Posterior cingulate gyrus (tissue), 11 donors: ENCODE results near the gene PTPRK.
A peak's percentile ranks its signal among the peaks of the same experiment; 100 is the strongest.

Experiments used
- DNase-seq, 10 donors: peaks; one replicate each; pipeline versions ENCODE4 v3.0.0 to v3.0.0-alpha.2; 2020 to 2021; ENCODE audit warnings: mixed read lengths in 3 of 10
- intact Hi-C: fragments of 100-400 bp; cut with DNase I; formaldehyde crosslinking; loops from one replicate; pipeline ENCODE4 v1.15.1; 2023

The PTPRK gene

GRCh38 chr6:128225612-128226011 is 294.8 kb downstream of the PTPRK start:
- intact Hi-C loops, result no loop called here

DNA sequence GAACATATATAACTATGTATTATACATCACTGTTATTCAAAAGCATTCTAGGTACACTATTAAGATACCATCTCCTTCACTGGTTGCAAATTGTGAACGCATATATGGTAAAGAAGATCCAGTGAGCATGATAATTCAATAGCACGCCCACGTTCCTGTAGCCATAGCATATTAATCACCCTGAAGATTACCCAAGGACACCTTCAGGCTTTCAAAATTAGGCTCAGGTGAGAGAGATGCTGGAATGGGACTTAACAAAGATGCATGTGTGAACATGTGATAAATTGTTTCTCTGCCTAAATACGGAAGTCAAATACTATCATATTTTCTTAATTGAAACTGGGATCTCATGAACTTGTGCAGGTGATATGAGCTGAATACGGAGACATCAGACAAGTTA is 303.5 kb downstream of the PTPRK start:
- no peak for DNase-seq
- intact Hi-C loops, result no loop called here

More at GRCh38 chr6:128225612-128226011, 294.8 kb downstream of the PTPRK start:
- no peak for DNase-seq

DNA sequence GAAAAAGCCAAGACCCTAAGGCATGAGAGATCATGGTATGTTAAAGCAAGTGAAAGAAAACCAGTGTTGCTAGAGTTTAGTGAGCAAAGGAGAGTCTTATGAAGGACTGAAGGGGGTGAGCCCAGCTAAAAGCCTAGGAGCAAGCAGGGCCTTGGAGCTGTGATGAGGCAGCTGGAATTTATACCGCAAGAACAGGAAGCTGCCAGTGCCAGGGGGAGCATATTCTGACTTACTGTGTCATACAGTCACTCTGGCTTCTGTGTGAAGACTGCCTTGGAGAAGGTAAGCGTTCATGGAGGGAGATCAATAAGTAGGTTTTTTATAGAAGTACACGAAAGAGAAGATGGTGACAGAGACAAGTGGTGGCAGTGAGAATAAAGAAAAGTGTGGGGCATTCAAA is 310.6 kb downstream of the PTPRK start:
- intact Hi-C loops, result no loop called here
- DNase-seq, result no peak

- intact Hi-C loops, result no loop called here
- no peak for DNase-seq
These were observed 311.4 kb downstream of the PTPRK start for GRCh38 chr6:128208851-128209580.

DNA sequence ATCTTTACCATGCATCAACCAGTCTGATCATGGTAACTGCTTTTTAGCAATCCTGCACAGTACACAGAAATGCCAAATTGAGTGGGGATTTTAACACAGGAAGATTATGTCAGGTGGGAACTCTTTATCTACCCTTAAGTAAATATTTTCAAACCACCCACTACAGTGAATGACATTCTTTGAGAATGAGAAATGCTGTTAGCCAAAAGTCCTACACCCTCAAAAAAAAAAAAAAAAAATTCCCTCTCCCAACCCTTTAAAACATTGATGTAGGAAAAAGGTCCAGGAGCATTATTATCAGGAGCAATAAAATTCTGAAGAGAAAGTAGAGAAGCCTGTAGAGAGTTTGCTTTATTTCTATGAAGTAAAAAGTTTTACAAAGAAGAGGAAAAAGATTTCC is 312.3 kb downstream of the PTPRK start:
- intact Hi-C loops, result no loop called here
- no peak for DNase-seq

DNA sequence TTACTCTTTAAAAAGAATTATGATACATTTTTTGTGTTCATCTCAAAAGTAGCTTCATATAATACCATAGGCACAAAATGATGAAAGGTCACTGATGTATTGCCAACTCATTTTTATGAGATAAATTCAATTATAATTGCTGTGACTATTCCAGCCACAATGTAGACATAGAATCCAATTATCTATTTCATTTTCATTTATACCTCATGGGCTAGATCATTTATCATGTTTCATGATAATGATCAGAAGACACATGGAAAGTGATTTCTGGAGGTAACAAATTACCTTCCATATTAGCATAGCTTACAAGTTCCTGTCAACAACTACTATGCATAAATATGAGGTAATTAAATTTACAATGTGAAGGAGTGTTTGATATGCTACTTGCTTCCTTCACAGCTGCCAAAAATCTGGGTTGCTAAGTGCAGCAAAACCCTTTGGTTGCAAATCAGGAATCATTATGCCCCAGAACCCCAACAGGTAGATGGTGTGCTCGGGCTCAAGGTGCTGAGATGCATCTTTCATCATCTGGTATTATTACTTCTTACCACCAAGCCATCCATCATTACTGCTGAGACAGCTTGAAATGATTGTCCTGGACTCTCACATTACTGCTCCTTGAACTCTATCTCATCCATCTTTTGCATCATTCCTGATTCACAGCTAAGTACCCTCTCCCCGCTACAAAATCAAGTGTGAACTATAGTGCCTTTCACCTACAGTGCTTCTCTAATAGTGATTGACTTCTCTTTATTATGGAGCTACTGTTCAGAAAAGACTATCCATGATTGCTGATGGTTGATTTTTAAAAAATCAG is 313.6 kb downstream of the PTPRK start:
- no peak for DNase-seq
- intact Hi-C loops, result no loop called here

GRCh38 chr6:128204616-128205015 is 315.8 kb downstream of the PTPRK start:
- intact Hi-C loops, result no loop called here

GRCh38 chr6:128202169-128202765 is 318.1 kb downstream of the PTPRK start:
- intact Hi-C loops, result no loop called here
- peak in 1 of 10 donors; percentile 50 for DNase-seq

More at GRCh38 chr6:128204616-128205015, 315.8 kb downstream of the PTPRK start:
- no peak for DNase-seq

GRCh38 chr6:128200789-128201188 is 319.6 kb downstream of the PTPRK start:
- no peak for DNase-seq
- intact Hi-C loops, result no loop called here

DNA sequence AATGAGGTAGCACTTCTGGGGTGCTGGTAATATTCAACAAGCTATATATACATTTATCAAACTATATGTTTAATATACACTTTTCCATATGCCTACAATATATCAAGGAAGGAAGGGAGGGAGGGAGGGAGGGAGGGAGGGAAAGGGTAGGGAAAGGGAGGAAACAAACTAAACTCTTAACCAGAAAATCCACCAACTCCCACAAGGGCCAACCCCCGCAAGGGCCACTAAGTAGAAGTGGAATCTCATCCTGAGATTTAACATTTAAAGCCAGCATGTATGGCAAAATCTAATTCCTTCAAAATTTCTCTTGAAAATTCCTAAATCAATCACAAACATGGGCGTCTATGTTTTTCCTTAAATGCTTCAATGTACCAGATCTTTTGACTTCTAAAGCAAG is 320.9 kb downstream of the PTPRK start:
- intact Hi-C loops, result no loop called here

DNA sequence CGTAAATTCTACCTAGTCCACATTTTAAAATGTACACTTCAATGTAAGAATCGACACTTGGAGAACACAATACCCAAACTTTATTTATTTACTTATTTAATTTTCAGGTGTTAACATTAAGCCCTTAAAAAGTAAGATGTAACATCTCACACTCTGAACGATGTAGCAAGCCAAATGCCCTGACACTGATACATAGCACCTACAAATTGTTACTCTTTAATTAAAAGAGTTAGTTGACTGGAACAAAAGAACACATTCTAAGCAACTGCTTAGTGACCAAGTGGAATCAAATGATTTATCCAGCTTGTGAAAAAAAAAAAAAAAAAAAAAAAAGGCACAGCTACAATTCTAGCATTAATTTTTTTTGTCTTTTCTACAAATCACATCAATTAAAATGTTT is 327.4 kb downstream of the PTPRK start:
- intact Hi-C loops, result no loop called here
- DNase-seq, result no peak

More for the DNA sequence above, 320.9 kb downstream of the PTPRK start:
- no peak for DNase-seq

- DNase-seq, result no peak
- intact Hi-C loops, result no loop called here
These were observed 331.7 kb downstream of the PTPRK start for GRCh38 chr6:128188678-128189077.

GRCh38 chr6:128186729-128187128 is 333.7 kb downstream of the PTPRK start:
- intact Hi-C loops, result no loop called here
- DNase-seq, result no peak

- DNase-seq, result no peak
- intact Hi-C loops, result no loop called here
These were observed 340.4 kb downstream of the PTPRK start for GRCh38 chr6:128179876-128180438.

- DNase-seq, result no peak
- intact Hi-C loops, result no loop called here
These were observed 345.7 kb downstream of the PTPRK start for GRCh38 chr6:128174724-128175123.

DNA sequence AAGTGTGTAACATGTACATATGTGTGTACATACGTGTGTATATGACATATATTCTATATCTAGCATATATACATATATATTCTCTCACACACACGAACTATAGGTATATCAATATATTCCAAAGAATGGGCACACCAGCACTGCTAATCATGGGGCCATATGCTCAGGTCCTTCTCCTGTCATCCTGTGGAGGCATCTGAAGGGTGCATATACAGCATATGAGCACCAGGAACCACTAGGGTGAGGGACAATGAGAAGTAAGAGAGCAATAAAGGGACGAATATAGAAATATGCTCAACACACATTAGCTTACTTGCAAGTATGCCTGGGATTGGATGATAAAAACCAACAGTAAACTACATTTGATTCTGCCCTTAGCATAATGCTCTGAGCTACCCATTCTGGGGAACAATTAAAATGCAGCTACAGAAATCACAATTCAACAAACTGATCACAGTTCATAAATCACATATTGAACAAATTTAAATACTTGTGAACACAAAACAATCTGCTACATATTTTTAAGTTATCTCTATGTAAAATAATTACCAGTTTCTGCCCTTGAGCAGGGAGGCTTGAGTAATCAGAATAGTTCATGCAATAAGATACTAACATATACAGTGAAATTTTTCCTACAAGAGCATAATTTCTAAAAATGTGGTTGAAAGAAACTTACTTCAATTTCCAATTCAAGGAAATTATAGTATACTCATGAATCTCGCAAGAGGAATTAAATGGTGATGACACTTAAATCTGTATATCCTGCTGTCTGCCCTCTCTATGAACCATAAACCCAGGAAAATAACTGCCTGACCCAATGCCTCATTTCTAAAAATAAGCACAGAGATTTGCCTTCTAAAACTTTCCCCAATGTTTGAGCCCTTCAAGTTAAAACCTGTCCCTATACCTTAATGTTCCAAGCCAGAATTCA is 347.4 kb downstream of the PTPRK start:
- intact Hi-C loops, result no loop called here
- no peak for DNase-seq

DNA sequence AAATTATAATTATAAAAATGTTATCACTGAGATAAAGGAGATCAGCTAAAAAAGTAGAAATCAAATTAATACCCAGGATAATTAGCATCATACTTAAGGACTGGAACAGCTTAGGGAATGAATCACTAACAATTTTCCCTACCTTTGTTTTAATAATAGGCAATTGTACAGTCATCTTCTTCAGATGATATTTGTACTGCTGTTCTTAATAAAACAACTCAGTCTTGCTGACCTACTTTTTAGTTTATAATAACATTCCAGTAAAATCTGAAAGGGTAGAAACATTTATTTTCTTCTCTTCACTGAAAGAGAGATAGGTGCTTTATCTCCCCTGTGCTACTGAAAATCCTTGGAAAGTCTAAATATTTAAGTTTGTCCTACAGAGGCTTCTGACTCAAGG is 348.3 kb downstream of the PTPRK start:
- intact Hi-C loops, result no loop called here
- no peak for DNase-seq

GRCh38 chr6:128171182-128171581 is 349.2 kb downstream of the PTPRK start:
- no peak for DNase-seq
- intact Hi-C loops, result no loop called here

GRCh38 chr6:128168244-128168643 is 352.2 kb downstream of the PTPRK start:
- DNase-seq, result no peak
- intact Hi-C loops, result no loop called here

DNA sequence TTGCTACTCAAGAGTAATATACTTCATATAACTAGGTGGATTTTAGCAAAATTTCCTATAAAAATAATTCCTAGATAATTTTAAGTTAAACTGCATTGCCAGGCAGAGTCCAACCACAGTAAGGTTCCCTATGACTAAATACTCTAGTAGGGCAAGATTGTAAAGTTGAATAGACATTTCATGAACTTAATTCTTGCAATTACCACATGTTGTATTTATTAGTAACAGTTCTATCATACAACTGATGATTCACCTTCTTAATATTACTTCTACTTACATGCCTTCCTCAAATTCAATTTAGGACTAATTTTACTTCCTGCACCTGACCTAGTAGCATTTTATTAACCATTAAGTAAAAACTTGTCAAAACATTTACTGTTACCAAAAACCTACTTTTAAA is 352.8 kb downstream of the PTPRK start:
- no peak for DNase-seq
- intact Hi-C loops, result no loop called here
